K562 (cell line): ENCODE results near the gene COL6A2. TPM values are rescaled to one million over a fixed set of nuclear protein-coding genes. Genes with fewer than 3 reads are reported as not detected.
A peak's percentile ranks its signal among the peaks of the same experiment; 100 is the strongest.

ENCODE experiments used
- ASH1L ChIP-seq: fragments of 450-650 bp; IDR thresholded peaks from 2 replicates; pipeline ENCODE4 v1.6.1; 2018; ENCODE audit warnings: borderline replicate concordance, mild to moderate bottlenecking, low read depth; ENCODE audit not compliant: partially characterized antibody
- CTCFL ChIP-seq: IDR thresholded peaks from 2 replicates; pipeline ENCODE4 v1.6.1; 2011; ENCODE audit warnings: borderline replicate concordance, low read depth, mild to moderate bottlenecking, moderate library complexity, low read length; ENCODE audit not compliant: insufficient read depth, poor library complexity, severe bottlenecking
- E2F6 ChIP-seq, 2 experiments: IDR thresholded peaks; 2 replicates each; pipeline ENCODE4 v1.6.1; 2011; ENCODE audit warnings: borderline replicate concordance in 1 of 2, control low read depth in 1 of 2, low read depth in 1 of 2, low read length in 1 of 2, mild to moderate bottlenecking in 1 of 2, mixed read lengths in 1 of 2, moderate library complexity in 1 of 2; ENCODE audit not compliant: insufficient read depth in 1 of 2, insufficient read length in 1 of 2, poor library complexity in 1 of 2, severe bottlenecking in 1 of 2; ENCODE audit errors: extremely low read depth in 1 of 2
- EP400 ChIP-seq: fragments of 450-650 bp; IDR thresholded peaks from 2 replicates; pipeline ENCODE4 v1.6.1; 2017; ENCODE audit warnings: antibody characterized with exemption, mild to moderate bottlenecking, moderate library complexity
- ETV1 ChIP-seq: fragments of 450-650 bp; conservative IDR thresholded peaks from 2 replicates; pipeline ENCODE4 v1.6.1; 2016; ENCODE audit warnings: missing genetic modification characterization, control low read depth, low read depth, missing compliant biosample characterization
- MAZ ChIP-seq, 2 experiments: fragments of 450-650 bp in 1 of 2; sonication (generic) in 1 of 2; formaldehyde crosslinking; IDR thresholded peaks in 1 of 2; conservative IDR thresholded peaks in 1 of 2; 2 replicates each; pipeline versions ENCODE4 v1.4.0 to v1.5.0; 2020; ENCODE audit warnings: mild to moderate bottlenecking in 1 of 2, missing genetic modification reagents in 1 of 2
- NFATC3 ChIP-seq: fragments of 450-650 bp; IDR thresholded peaks from 2 replicates; pipeline ENCODE4 v1.6.1; 2017; ENCODE audit warnings: mild to moderate bottlenecking
- STAT6 ChIP-seq: sonication (generic); formaldehyde crosslinking; IDR thresholded peaks from 2 replicates; pipeline ENCODE4 v1.8.1; 2023; ENCODE audit warnings: mild to moderate bottlenecking, missing genetic modification reagents
- TAF9B ChIP-seq: fragments of 450-650 bp; IDR thresholded peaks from 2 replicates; pipeline ENCODE4 v1.6.1; 2018; ENCODE audit warnings: mild to moderate bottlenecking; ENCODE audit not compliant: partially characterized antibody
- TRIM24 ChIP-seq, 2 experiments: fragments of 450-650 bp; IDR thresholded peaks; 2 replicates each; pipeline ENCODE4 v1.6.1; 2016
- polyA plus RNA-seq, 8 experiments: library from polyadenylated mRNA; depleted of rRNA in 4 of 8; stranded (reverse) in 5 of 8; unstranded in 3 of 8; fragments of >200 nt; fragmentation: Nextera tagmentation in 2 of 8; fragmentation: Illumina TruSeq in 1 of 8; extraction: Ambion mirVana in 2 of 8; extraction: Trizol in 1 of 8; gene quantifications; 2 replicates each; pipeline versions ENCODE4 v1.2.1 to v1.2.3, GENCODE V29; 2011 to 2014; ENCODE audit warnings: inconsistent platforms in 1 of 8, missing spikeins in 1 of 8
- total RNA-seq, 7 experiments: library from RNA; depleted of rRNA in 6 of 7; stranded (reverse); fragments of >200 nt in 6 of 7; fragmentation: Illumina TruSeq in 2 of 7; extraction: Trizol in 2 of 7; gene quantifications; 2 replicates each; pipeline versions ENCODE4 v1.2.1 to v1.2.3, GENCODE V29; 2011 to 2021; ENCODE audit warnings: low replicate concordance in 1 of 7
- TF ChIP-seq, protein P1 (sequence below): IDR thresholded peaks from 3 replicates; pipeline ENCODE4 v1.6.1; 2011; ENCODE audit warnings: borderline replicate concordance, mild to moderate bottlenecking, moderate library complexity; ENCODE audit not compliant: insufficient read length; ENCODE audit errors: extremely low read depth
- TF ChIP-seq, protein P2 (sequence below), 3 experiments: IDR thresholded peaks in 2 of 3; conservative IDR thresholded peaks in 1 of 3; 2 replicates each; pipeline ENCODE4 v1.5.1; 2011 to 2012; ENCODE audit warnings: low read length in 3 of 3, mild to moderate bottlenecking in 3 of 3, control low read depth in 2 of 3, improper control_type of control experiment in 1 of 3, inconsistent platforms in 1 of 3, low read depth in 1 of 3, mixed read lengths in 1 of 3, moderate library complexity in 1 of 3; ENCODE audit not compliant: insufficient read depth in 2 of 3

The COL6A2 gene
- total and polyA plus RNA-seq, 9 of the 15 experiments (the other 6 are each of a cell fraction or from before 2014, with no cell fraction given), result 0.07 to 1.1 (median 0.24) TPM; not detected in 3

DNA sequence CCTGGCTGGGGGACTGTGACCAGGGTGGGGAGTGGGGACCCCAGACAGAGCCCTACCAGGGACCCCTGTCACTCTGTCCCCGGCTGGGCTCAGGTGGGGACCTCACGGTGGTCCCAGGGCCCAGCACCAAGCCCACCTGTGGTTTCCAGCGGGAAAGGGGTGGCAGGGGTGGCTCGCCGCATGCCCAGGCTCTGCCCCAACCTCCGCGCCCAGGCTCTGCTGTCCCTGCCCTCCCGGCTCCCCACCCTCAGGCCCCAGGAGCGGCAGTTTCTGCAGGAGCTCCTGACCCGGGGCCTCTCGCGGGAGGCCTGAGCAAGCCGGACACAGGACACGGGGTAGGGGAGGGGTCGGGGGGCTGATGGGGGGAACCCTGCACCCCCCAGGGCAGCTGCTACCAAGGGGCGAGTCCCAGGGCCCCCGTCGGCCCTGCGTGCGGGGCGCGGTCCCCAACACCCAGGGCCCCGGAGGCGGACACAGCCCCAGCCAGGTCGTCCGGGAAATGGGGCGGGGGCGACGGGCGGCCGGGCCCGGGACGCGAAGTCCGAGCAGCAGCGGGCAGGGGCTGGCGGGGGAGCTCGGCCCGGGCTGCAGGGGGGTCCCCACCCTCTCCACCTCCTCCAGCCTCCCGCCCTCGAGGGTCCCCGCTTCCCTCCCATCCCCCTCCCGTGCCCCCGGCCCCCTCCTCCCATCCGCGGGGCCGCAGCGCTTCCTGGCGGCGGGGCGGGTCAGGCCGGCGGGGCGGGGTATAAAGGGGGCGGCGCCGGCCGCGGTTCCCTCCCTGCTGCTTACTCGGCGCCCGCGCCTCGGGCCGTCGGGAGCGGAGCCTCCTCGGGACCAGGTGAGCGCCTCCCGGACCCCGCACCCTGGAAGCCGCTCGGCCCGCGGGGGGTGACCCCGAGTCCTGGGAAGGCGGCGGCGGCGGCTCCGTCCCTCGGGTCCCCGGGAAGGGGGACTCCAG is at the start of gene COL6A2 (continued):
- no peak for TF ChIP-seq CTCFL
- no peak for TF ChIP-seq EP400
- TF ChIP-seq ETV1, result no peak
- no peak for TF ChIP-seq TRIM24 (IDR thresholded peaks at IDR 0.05)
- TF ChIP-seq, protein P1, sequence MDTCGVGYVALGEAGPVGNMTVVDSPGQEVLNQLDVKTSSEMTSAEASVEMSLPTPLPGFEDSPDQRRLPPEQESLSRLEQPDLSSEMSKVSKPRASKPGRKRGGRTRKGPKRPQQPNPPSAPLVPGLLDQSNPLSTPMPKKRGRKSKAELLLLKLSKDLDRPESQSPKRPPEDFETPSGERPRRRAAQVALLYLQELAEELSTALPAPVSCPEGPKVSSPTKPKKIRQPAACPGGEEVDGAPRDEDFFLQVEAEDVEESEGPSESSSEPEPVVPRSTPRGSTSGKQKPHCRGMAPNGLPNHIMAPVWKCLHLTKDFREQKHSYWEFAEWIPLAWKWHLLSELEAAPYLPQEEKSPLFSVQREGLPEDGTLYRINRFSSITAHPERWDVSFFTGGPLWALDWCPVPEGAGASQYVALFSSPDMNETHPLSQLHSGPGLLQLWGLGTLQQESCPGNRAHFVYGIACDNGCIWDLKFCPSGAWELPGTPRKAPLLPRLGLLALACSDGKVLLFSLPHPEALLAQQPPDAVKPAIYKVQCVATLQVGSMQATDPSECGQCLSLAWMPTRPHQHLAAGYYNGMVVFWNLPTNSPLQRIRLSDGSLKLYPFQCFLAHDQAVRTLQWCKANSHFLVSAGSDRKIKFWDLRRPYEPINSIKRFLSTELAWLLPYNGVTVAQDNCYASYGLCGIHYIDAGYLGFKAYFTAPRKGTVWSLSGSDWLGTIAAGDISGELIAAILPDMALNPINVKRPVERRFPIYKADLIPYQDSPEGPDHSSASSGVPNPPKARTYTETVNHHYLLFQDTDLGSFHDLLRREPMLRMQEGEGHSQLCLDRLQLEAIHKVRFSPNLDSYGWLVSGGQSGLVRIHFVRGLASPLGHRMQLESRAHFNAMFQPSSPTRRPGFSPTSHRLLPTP, result no peak
- TF ChIP-seq MAZ (CRISPR knock-in tag; conservative IDR thresholded peaks at IDR 0.05 in 1 of 2, IDR thresholded peaks at IDR 0.05 in 1 of 2), result 0 out of 4 replicates have a peak, but pooled peaks of 1 of the 2 experiments have one; percentile 14
- TF ChIP-seq E2F6 (IDR thresholded peaks at IDR 0.05; ENCODE audit: borderline replicate concordance in 1 of 2, extremely low read depth in 1 of 2, insufficient read depth in 1 of 2, insufficient read length in 1 of 2, low read depth in 1 of 2, low read length in 1 of 2, poor library complexity in 1 of 2, severe bottlenecking in 1 of 2), result peak in 1 of 2 experiments; percentile 73
- no peak for TF ChIP-seq ASH1L
- TF ChIP-seq, protein P2, sequence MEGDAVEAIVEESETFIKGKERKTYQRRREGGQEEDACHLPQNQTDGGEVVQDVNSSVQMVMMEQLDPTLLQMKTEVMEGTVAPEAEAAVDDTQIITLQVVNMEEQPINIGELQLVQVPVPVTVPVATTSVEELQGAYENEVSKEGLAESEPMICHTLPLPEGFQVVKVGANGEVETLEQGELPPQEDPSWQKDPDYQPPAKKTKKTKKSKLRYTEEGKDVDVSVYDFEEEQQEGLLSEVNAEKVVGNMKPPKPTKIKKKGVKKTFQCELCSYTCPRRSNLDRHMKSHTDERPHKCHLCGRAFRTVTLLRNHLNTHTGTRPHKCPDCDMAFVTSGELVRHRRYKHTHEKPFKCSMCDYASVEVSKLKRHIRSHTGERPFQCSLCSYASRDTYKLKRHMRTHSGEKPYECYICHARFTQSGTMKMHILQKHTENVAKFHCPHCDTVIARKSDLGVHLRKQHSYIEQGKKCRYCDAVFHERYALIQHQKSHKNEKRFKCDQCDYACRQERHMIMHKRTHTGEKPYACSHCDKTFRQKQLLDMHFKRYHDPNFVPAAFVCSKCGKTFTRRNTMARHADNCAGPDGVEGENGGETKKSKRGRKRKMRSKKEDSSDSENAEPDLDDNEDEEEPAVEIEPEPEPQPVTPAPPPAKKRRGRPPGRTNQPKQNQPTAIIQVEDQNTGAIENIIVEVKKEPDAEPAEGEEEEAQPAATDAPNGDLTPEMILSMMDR (IDR thresholded peaks at IDR 0.05 in 2 of 3, conservative IDR thresholded peaks at IDR 0.05 in 1 of 3; ENCODE audit: insufficient read depth in 2 of 3, low read depth in 1 of 3, low read length in 3 of 3), result peak in 2 of 3 experiments; percentile 15 to 32; a peak in 4 of 6 replicates
- TF ChIP-seq STAT6 (CRISPR knock-in tag), result no peak
- no peak for TF ChIP-seq TAF9B
- TF ChIP-seq NFATC3, result no peak
